Activated CD4-positive, alpha-beta memory T cell treated with anti-CD3 and anti-CD28 coated beads for 36 hours (primary cell): ENCODE data around the gene STARD5. TPM values are rescaled to one million over a fixed set of nuclear protein-coding genes. Genes with fewer than 3 reads are reported as not detected.
"Not testable (repeated sequence)": the region's sequence is repeated elsewhere in the genome, so short reads cannot be mapped to it uniquely, and the experiment has no call there.

Experiments used
- CTCF ChIA-PET: fragments of 350-600 bp; sonication (Branson Sonifier 250); formaldehyde crosslinking; loops from one replicate; lab custom pipeline; 2021; ENCODE audit warnings: antibody characterized with exemption, inconsistent platforms; lab: Charles Lee
- POLR2A ChIA-PET: fragments of 350-600 bp; sonication (Branson Sonifier 250); formaldehyde crosslinking; loops from one replicate; lab custom pipeline; 2021; ENCODE audit warnings: antibody characterized with exemption; lab: Charles Lee
- DNase-seq: peaks from one replicate; pipeline ENCODE4 v3.0.0-alpha.2; 2020
- H3K27ac Mint-ChIP-seq: one replicate; pipeline ENCODE4 v1.8.0; 2021; ENCODE audit warnings: mixed read lengths
- H3K27me3 Mint-ChIP-seq: one replicate; pipeline ENCODE4 v1.8.0; 2021; ENCODE audit warnings: mixed read lengths
- H3K36me3 Mint-ChIP-seq: one replicate; pipeline ENCODE4 v1.8.0; 2021; ENCODE audit warnings: mixed read lengths
- H3K4me1 Mint-ChIP-seq: one replicate; pipeline ENCODE4 v1.8.0; 2021; ENCODE audit warnings: low read depth, mixed read lengths
- H3K4me3 Mint-ChIP-seq: one replicate; pipeline ENCODE4 v1.8.0; 2021; ENCODE audit warnings: mild to moderate bottlenecking, mixed read lengths
- H3K9me3 Mint-ChIP-seq: one replicate; pipeline ENCODE4 v1.8.0; 2021; ENCODE audit warnings: mixed read lengths
- intact Hi-C: fragments of 100-400 bp; cut with micrococcal nuclease; formaldehyde crosslinking; loops from one replicate; pipeline ENCODE4 v1.15.1; 2023
- total RNA-seq, 2 experiments: library from RNA; stranded (reverse); gene quantifications; one replicate each; pipeline ENCODE4 v1.2.3, GENCODE V29; 2021

Gene STARD5
- total RNA-seq, 2 experiments from 2014 or later = 7.3 to 9.1 TPM

GRCh38 chr15:81351651-81352050, 27.7 kb upstream of the STARD5 start:
- CTCF ChIA-PET = no interaction called here
- Mint-ChIP-seq H3K27ac (no peak overlapping the region), H3K4me1 (peaks cover 1% of the 10 kb centered on the region), H3K27me3 (no peaks in the 10 kb centered on the region), H3K4me3 (no peak overlapping the region), H3K36me3 (no peaks in the 10 kb centered on the region), H3K9me3 (no peaks in the 10 kb centered on the region)
- intact Hi-C loops = no loop called here
- POLR2A ChIA-PET = no interaction called here
- DNase-seq = no peak

GRCh38 chr15:81349271-81349670, 25.3 kb upstream of the STARD5 start:
- intact Hi-C loops = no loop called here
- H3K4me3 Mint-ChIP-seq = no peak overlapping the region

GRCh38 chr15:81348691-81349090, 24.8 kb upstream of the STARD5 start:
- H3K27me3 Mint-ChIP-seq, POLR2A ChIA-PET, H3K4me3 Mint-ChIP-seq, H3K9me3 Mint-ChIP-seq, DNase-seq, H3K27ac Mint-ChIP-seq, H3K36me3 Mint-ChIP-seq, intact Hi-C loops, H3K4me1 Mint-ChIP-seq, CTCF ChIA-PET: not testable (repeated sequence)

More at GRCh38 chr15:81349271-81349670, 25.3 kb upstream of the STARD5 start:
- H3K27me3 Mint-ChIP-seq = no peaks in the 10 kb centered on the region
- POLR2A ChIA-PET = no interaction called here
- H3K4me1 Mint-ChIP-seq = peaks cover 3% of the 10 kb centered on the region
- no peaks in the 10 kb centered on the region for H3K36me3 Mint-ChIP-seq
- no peaks in the 10 kb centered on the region for H3K9me3 Mint-ChIP-seq
- no peak overlapping the region for H3K27ac Mint-ChIP-seq
- CTCF ChIA-PET = interaction anchor here (1.1 kb wide), 1 partner anchor 12 kb away, joined by 3 read pairs; no protein-coding TSS in a partner anchor
- DNase-seq = no peak

GRCh38 chr15:81347910-81348309, 24.0 kb upstream of the STARD5 start:
- H3K4me3 Mint-ChIP-seq = no peak overlapping the region
- intact Hi-C loops = no loop called here
- CTCF ChIA-PET = no interaction called here
- H3K9me3 Mint-ChIP-seq = no peaks in the 10 kb centered on the region
- peaks cover 3% of the 10 kb centered on the region for H3K4me1 Mint-ChIP-seq
- no peak overlapping the region for H3K27ac Mint-ChIP-seq
- POLR2A ChIA-PET = no interaction called here
- H3K36me3 Mint-ChIP-seq = no peaks in the 10 kb centered on the region
- no peaks in the 10 kb centered on the region for H3K27me3 Mint-ChIP-seq
- no peak for DNase-seq

- no peak for DNase-seq
- no peak overlapping the region for H3K27ac Mint-ChIP-seq
- H3K4me3 Mint-ChIP-seq = no peak overlapping the region
- no peaks in the 10 kb centered on the region for H3K36me3 Mint-ChIP-seq
- intact Hi-C loops = no loop called here
- H3K27me3 Mint-ChIP-seq = no peaks in the 10 kb centered on the region
- peaks cover 3% of the 10 kb centered on the region for H3K4me1 Mint-ChIP-seq
- CTCF ChIA-PET = interaction anchor here (1.4 kb wide), 1 partner anchor 80 kb away, joined by 4 read pairs; no protein-coding TSS in a partner anchor
- no peaks in the 10 kb centered on the region for H3K9me3 Mint-ChIP-seq
- POLR2A ChIA-PET = no interaction called here
Observed at GRCh38 chr15:81346611-81347010, 22.7 kb upstream of the STARD5 start.

GRCh38 chr15:81343371-81343770, 19.4 kb upstream of the STARD5 start:
- Mint-ChIP-seq H3K4me3 (no peak overlapping the region), H3K27me3 (no peaks in the 10 kb centered on the region), H3K27ac (no peak overlapping the region), H3K9me3 (no peaks in the 10 kb centered on the region), H3K36me3 (no peaks in the 10 kb centered on the region), H3K4me1 (peaks cover 3% of the 10 kb centered on the region)
- intact Hi-C loops = no loop called here
- no peak for DNase-seq
- POLR2A ChIA-PET = interaction anchor here (0.6 kb wide), 2 partner anchors 32 to 358 kb away, joined by 3 read pairs; no protein-coding TSS in a partner anchor
- CTCF ChIA-PET = interaction anchor here (1.0 to 2.0 kb wide), 2 partner anchors 8 to 77 kb away, joined by 3 to 6 read pairs; no protein-coding TSS in a partner anchor

- Mint-ChIP-seq H3K4me1 (peaks cover 7% of the 10 kb centered on the region), H3K27me3 (no peaks in the 10 kb centered on the region), H3K27ac (no peak overlapping the region), H3K36me3 (no peaks in the 10 kb centered on the region), H3K9me3 (no peaks in the 10 kb centered on the region), H3K4me3 (no peak overlapping the region)
- intact Hi-C loops = no loop called here
- POLR2A ChIA-PET = no interaction called here
- CTCF ChIA-PET = interaction anchor here (1.2 kb wide), 1 partner anchor 75 kb away, joined by 4 read pairs; no protein-coding TSS in a partner anchor
- no peak for DNase-seq
Observed at GRCh38 chr15:81341351-81341750, 17.4 kb upstream of the STARD5 start.

GRCh38 chr15:81339851-81340250, 15.9 kb upstream of the STARD5 start:
- ChIA-PET POLR2A (no interaction called here), CTCF (interaction anchor here (1.6 to 5.7 kb wide), 2 partner anchors 65 to 74 kb away, joined by 10 to 65 read pairs; no protein-coding TSS in a partner anchor)
- Mint-ChIP-seq H3K36me3 (no peaks in the 10 kb centered on the region), H3K9me3 (no peaks in the 10 kb centered on the region), H3K27me3 (no peaks in the 10 kb centered on the region), H3K4me3 (no peak overlapping the region), H3K4me1 (peaks cover 8% of the 10 kb centered on the region), H3K27ac (no peak overlapping the region)
- intact Hi-C loops = loop anchor here (10.0 kb wide), 1 partner anchor 55 kb away; no protein-coding TSS in a partner anchor
- DNase-seq = no peak

GRCh38 chr15:81339321-81339720, 15.4 kb upstream of the STARD5 start:
- POLR2A ChIA-PET = no interaction called here

GRCh38 chr15:81338170-81339007, 14.4 kb upstream of the STARD5 start:
- H3K4me3 Mint-ChIP-seq = no peak overlapping the region
- H3K4me1 Mint-ChIP-seq = peaks cover 8% of the 10 kb centered on the region
- no peak for DNase-seq
- ChIA-PET POLR2A (no interaction called here), CTCF (interaction anchor here (0.6 to 5.7 kb wide), 7 partner anchors 55 to 414 kb away, joined by 3 to 65 read pairs (median 7); no protein-coding TSS in a partner anchor)
- H3K9me3 Mint-ChIP-seq = no peaks in the 10 kb centered on the region
- H3K36me3 Mint-ChIP-seq = no peaks in the 10 kb centered on the region
- no peaks in the 10 kb centered on the region for H3K27me3 Mint-ChIP-seq
- no peak overlapping the region for H3K27ac Mint-ChIP-seq
- intact Hi-C loops = loop anchor here (10.0 kb wide), 1 partner anchor 56 kb away; no protein-coding TSS in a partner anchor

More at GRCh38 chr15:81339321-81339720, 15.4 kb upstream of the STARD5 start:
- Mint-ChIP-seq H3K36me3 (no peaks in the 10 kb centered on the region), H3K4me3 (no peak overlapping the region), H3K4me1 (peaks cover 8% of the 10 kb centered on the region), H3K27ac (no peak overlapping the region), H3K9me3 (no peaks in the 10 kb centered on the region), H3K27me3 (no peaks in the 10 kb centered on the region)
- DNase-seq = no peak
- intact Hi-C loops = loop anchor here (10.0 kb wide), 1 partner anchor 55 kb away; no protein-coding TSS in a partner anchor
- CTCF ChIA-PET = interaction anchor here (1.6 to 5.7 kb wide), 2 partner anchors 65 to 73 kb away, joined by 10 to 65 read pairs; no protein-coding TSS in a partner anchor

- ChIA-PET POLR2A (no interaction called here), CTCF (interaction anchor here (0.6 to 5.7 kb wide), 7 partner anchors 14 to 413 kb away, joined by 3 to 65 read pairs (median 4); partner anchors contain the start of gene STARD5)
- DNase-seq = peak; percentile 24
- H3K4me1 Mint-ChIP-seq = peaks cover 8% of the 10 kb centered on the region
- H3K9me3 Mint-ChIP-seq = no peaks in the 10 kb centered on the region
- intact Hi-C loops = loop anchor here (10.0 kb wide), 1 partner anchor 57 kb away; no protein-coding TSS in a partner anchor
- no peaks in the 10 kb centered on the region for H3K27me3 Mint-ChIP-seq
- H3K36me3 Mint-ChIP-seq = no peaks in the 10 kb centered on the region
- no peak overlapping the region for H3K4me3 Mint-ChIP-seq
- H3K27ac Mint-ChIP-seq = no peak overlapping the region
Observed at GRCh38 chr15:81337713-81338157, 13.8 kb upstream of the STARD5 start.

- H3K27ac Mint-ChIP-seq = no peak overlapping the region
- no peak overlapping the region for H3K4me3 Mint-ChIP-seq
- ChIA-PET POLR2A (no interaction called here), CTCF (interaction anchor here (0.6 to 5.7 kb wide), 18 partner anchors 12 to 360 kb away, joined by 3 to 65 read pairs (median 4); partner anchors contain the start of gene STARD5)
- no peaks in the 10 kb centered on the region for H3K27me3 Mint-ChIP-seq
- intact Hi-C loops = loop anchor here (10.0 kb wide), 1 partner anchor 58 kb away; no protein-coding TSS in a partner anchor
- H3K4me1 Mint-ChIP-seq = peaks cover 8% of the 10 kb centered on the region
- H3K36me3 Mint-ChIP-seq = no peaks in the 10 kb centered on the region
- DNase-seq = no peak
- H3K9me3 Mint-ChIP-seq = no peaks in the 10 kb centered on the region
Observed at GRCh38 chr15:81337241-81337640, 13.3 kb upstream of the STARD5 start.
